HEK293T (cell line): Measurements from ENCODE around the gene TRDMT1.

Experiments
- FOXA1 ChIP-seq: fragments of 450-650 bp; IDR thresholded peaks from 2 replicates; pipeline ENCODE4 v1.6.1; 2016; ENCODE audit warnings: mild to moderate bottlenecking
- L3MBTL2 ChIP-seq: fragments of 450-650 bp; conservative IDR thresholded peaks from 2 replicates; pipeline ENCODE4 v1.6.1; 2016; ENCODE audit warnings: mild to moderate bottlenecking

DNA sequence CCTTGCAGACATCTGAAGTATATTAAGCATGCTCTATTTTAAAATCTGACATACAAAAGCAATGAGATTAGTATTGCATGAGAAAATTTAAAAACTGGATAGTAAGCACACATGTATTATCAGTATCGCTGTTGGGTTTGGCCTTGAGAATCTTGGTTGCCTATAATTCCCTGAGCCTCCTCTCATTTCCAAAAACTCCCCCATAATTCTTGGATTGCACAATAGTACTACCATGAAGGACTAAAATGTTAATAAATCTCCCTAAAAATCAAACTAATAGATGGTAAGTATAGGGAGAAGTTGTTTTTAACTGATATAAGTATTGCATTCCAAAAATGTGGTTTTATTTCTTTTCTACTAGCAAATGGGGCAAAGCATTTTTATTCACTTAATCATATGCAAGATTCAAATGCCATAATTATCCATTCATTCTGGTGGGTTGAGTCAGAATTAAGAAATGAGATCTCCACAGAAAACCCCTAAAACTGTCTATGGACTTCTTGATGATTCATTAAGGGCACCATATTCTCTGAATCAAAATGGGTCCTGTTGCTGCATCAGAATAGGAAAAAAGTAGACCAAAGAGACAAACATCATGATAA is 16.3 kb upstream of the TRDMT1 start:
- TF ChIP-seq L3MBTL2: no peak
- TF ChIP-seq FOXA1: no peak
